ENCODE measurements around the gene NELL2. TPM values are rescaled to one million over a fixed set of nuclear protein-coding genes. Genes with fewer than 3 reads are reported as not detected.

NELL2 gene
- total RNA-seq, 1 experiment from 2014 or later, result 596 TPM

GRCh38 chr12:44779766-44780165 lies 96.3 kb downstream of the NELL2 start:
- TSS peak; percentile 28 for BruUV-seq (replicated peaks)
- H3K27me3 ChIP-seq (replicated peaks; ENCODE audit: insufficient read depth, low read depth, low read length, poor library complexity), result no peaks in the 10 kb centered on the region
- H3K36me3 ChIP-seq (ENCODE audit: insufficient read depth, low read length, poor library complexity, severe bottlenecking), result peaks cover 58% of the 10 kb centered on the region
- peaks cover 5% of the 10 kb centered on the region for H3K9me3 ChIP-seq (ENCODE audit: low read depth, low read length, poor library complexity, severe bottlenecking)
- peak; percentile 34 for DNase-seq (ENCODE audit: low spot score)
- CTCF ChIA-PET, result no interaction called here
- H3K4me3 ChIP-seq (ENCODE audit: low read depth, low read length, poor library complexity, severe bottlenecking), result no peak overlapping the region
- no peak for TF ChIP-seq EZH2 (IDR thresholded peaks at IDR 0.05; ENCODE audit: borderline replicate concordance, low read depth, low read length, poor library complexity, severe bottlenecking)
- TF ChIP-seq CTCF (conservative IDR thresholded peaks at IDR 0.05; ENCODE audit: low read depth, low read length), result no peak
- peaks cover 63% of the 10 kb centered on the region for H3K4me1 ChIP-seq (ENCODE audit: insufficient read depth, low read length, poor library complexity, severe bottlenecking)
- POLR2A ChIA-PET (ENCODE audit: low non-redundant PET), result interaction anchor here (0.6 kb wide), 1 partner anchor 232 kb away, joined by 5 read pairs; no protein-coding TSS in a partner anchor
- H3K27ac ChIP-seq (ENCODE audit: low read depth, low read length, poor library complexity, severe bottlenecking), result peak overlapping the region; percentile 82
- intact Hi-C loops (cut with micrococcal nuclease; ENCODE audit: unreplicated experiment), result loop anchor here (5.0 kb wide), 1 partner anchor 93 kb away; no protein-coding TSS in a partner anchor

- ChIA-PET CTCF (no interaction called here), POLR2A (ENCODE audit: low non-redundant PET) (no interaction called here)
- intact Hi-C loops (cut with micrococcal nuclease; ENCODE audit: unreplicated experiment), result loop anchor here (5.0 kb wide), 1 partner anchor 93 kb away; no protein-coding TSS in a partner anchor
- Histone ChIP-seq H3K4me1 (ENCODE audit: insufficient read depth, low read length, poor library complexity, severe bottlenecking) (peaks cover 69% of the 10 kb centered on the region), H3K36me3 (ENCODE audit: insufficient read depth, low read length, poor library complexity, severe bottlenecking) (peaks cover 67% of the 10 kb centered on the region), H3K9me3 (ENCODE audit: low read depth, low read length, poor library complexity, severe bottlenecking) (peaks cover 5% of the 10 kb centered on the region), H3K27me3 (replicated peaks; ENCODE audit: insufficient read depth, low read depth, low read length, poor library complexity) (no peaks in the 10 kb centered on the region), H3K27ac (ENCODE audit: low read depth, low read length, poor library complexity, severe bottlenecking) (peak overlapping the region; percentile 82), H3K4me3 (ENCODE audit: low read depth, low read length, poor library complexity, severe bottlenecking) (no peak overlapping the region)
- TF ChIP-seq EZH2 (IDR thresholded peaks at IDR 0.05; ENCODE audit: borderline replicate concordance, low read depth, low read length, poor library complexity, severe bottlenecking), result no peak
- 0 out of 2 replicates have a peak, but pooled peaks have one; percentile 16 for TF ChIP-seq CTCF (conservative IDR thresholded peaks at IDR 0.05; ENCODE audit: low read depth, low read length)
- DNase-seq (ENCODE audit: low spot score), result no peak
- BruUV-seq (replicated peaks), result no TSS peak
These were observed 97.3 kb downstream of the NELL2 start for GRCh38 chr12:44778863-44779262.

GRCh38 chr12:44777044-44777443 lies 99.1 kb downstream of the NELL2 start:
- peak; percentile 46 for DNase-seq (ENCODE audit: low spot score)
- Histone ChIP-seq H3K4me1 (ENCODE audit: insufficient read depth, low read length, poor library complexity, severe bottlenecking) (peaks cover 77% of the 10 kb centered on the region), H3K9me3 (ENCODE audit: low read depth, low read length, poor library complexity, severe bottlenecking) (peaks cover 5% of the 10 kb centered on the region), H3K4me3 (ENCODE audit: low read depth, low read length, poor library complexity, severe bottlenecking) (no peak overlapping the region), H3K36me3 (ENCODE audit: insufficient read depth, low read length, poor library complexity, severe bottlenecking) (peaks cover 81% of the 10 kb centered on the region), H3K27me3 (replicated peaks; ENCODE audit: insufficient read depth, low read depth, low read length, poor library complexity) (no peaks in the 10 kb centered on the region), H3K27ac (ENCODE audit: low read depth, low read length, poor library complexity, severe bottlenecking) (peak overlapping the region; percentile 10)
- ChIA-PET CTCF (interaction anchor here (1.3 kb wide), 1 partner anchor 97 kb away, joined by 3 read pairs; no protein-coding TSS in a partner anchor), POLR2A (ENCODE audit: low non-redundant PET) (no interaction called here)
- intact Hi-C loops (cut with micrococcal nuclease; ENCODE audit: unreplicated experiment), result loop anchor here (5.0 kb wide), 1 partner anchor 95 kb away; no protein-coding TSS in a partner anchor
- TF ChIP-seq CTCF (conservative IDR thresholded peaks at IDR 0.05; ENCODE audit: low read depth, low read length) (no peak), EZH2 (IDR thresholded peaks at IDR 0.05; ENCODE audit: borderline replicate concordance, low read depth, low read length, poor library complexity, severe bottlenecking) (no peak)
- no TSS peak for BruUV-seq (replicated peaks)

All from A673 (cell line).